Spleen (tissue), 11 donors: Measurements from ENCODE around the gene AGT. TPM values are rescaled to one million over a fixed set of nuclear protein-coding genes. Genes with fewer than 3 reads are reported as not detected.

ENCODE experiments used
- DNase-seq: peaks from one replicate; pipeline ENCODE4 v3.0.0-alpha.2; 2020
- H3K27ac ChIP-seq, 8 donors: fragments of 200-600 bp; sonication (generic) in 7 of 8; 1 replicate in 4 of 8; 2 replicates in 4 of 8; pipeline versions ENCODE4 v1.5.0 to v1.8.0; 2016 to 2021; ENCODE audit warnings: inconsistent platforms in 4 of 8, mild to moderate bottlenecking in 4 of 8, moderate library complexity in 1 of 8
- H3K27me3 ChIP-seq, 7 donors: fragments of 200-600 bp; sonication (generic) in 6 of 7; replicated peaks in 1 of 7; 1 replicate in 4 of 7; 2 replicates in 3 of 7; pipeline versions ENCODE4 v1.5.0 to v1.8.0; 2016 to 2021; ENCODE audit warnings: inconsistent platforms in 3 of 7, mild to moderate bottlenecking in 1 of 7
- H3K36me3 ChIP-seq, 6 donors: fragments of 200-600 bp; sonication (generic) in 5 of 6; 1 replicate in 4 of 6; 2 replicates in 2 of 6; pipeline versions ENCODE4 v1.5.0 to v1.8.0; 2016 to 2021; ENCODE audit warnings: inconsistent platforms in 2 of 6
- H3K4me1 ChIP-seq, 6 donors: fragments of 200-600 bp; sonication (generic) in 5 of 6; 1 replicate in 3 of 6; 2 replicates in 3 of 6; pipeline versions ENCODE4 v1.5.0 to v1.8.0; 2016 to 2021; ENCODE audit warnings: inconsistent platforms in 3 of 6
- H3K4me3 ChIP-seq, 8 donors: fragments of 200-600 bp; sonication (generic) in 7 of 8; 1 replicate in 4 of 8; 2 replicates in 4 of 8; pipeline versions ENCODE4 v1.5.0 to v1.8.0; 2016 to 2021; ENCODE audit warnings: inconsistent platforms in 4 of 8, mild to moderate bottlenecking in 4 of 8, moderate library complexity in 2 of 8
- H3K9me3 ChIP-seq, 8 donors: fragments of 200-600 bp; sonication (generic) in 7 of 8; 1 replicate in 4 of 8; 2 replicates in 4 of 8; pipeline versions ENCODE4 v1.5.0 to v1.8.0; 2016 to 2021; ENCODE audit warnings: inconsistent platforms in 4 of 8
- POLR2A ChIP-seq, 3 donors: fragments of 450-650 bp; IDR thresholded peaks; one replicate each; pipeline ENCODE4 v1.5.1; 2017; ENCODE audit warnings: antibody characterized with exemption in 3 of 3, mild to moderate bottlenecking in 1 of 3
- POLR2AphosphoS5 ChIP-seq, 3 donors: sonication (generic); formaldehyde crosslinking; IDR thresholded peaks; one replicate each; pipeline ENCODE4 v1.5.1; 2017; ENCODE audit warnings: antibody characterized with exemption in 3 of 3
- WGBS, 5 donors: extraction: QIAGEN DNeasy Blood & Tissue Kit in 3 of 5; methylation state at CpG; one replicate each; pipeline versions ENCODE4 v1.1.5 to v1.1.7; 2013 to 2018; 5-methylcytosine and 5-hydroxymethylcytosine counted together
- intact Hi-C: fragments of 100-400 bp; cut with DNase I; formaldehyde crosslinking; loops from one replicate; pipeline ENCODE4 v1.15.0; 2023; ENCODE audit warnings: low total_unique reads
- polyA plus RNA-seq, 3 donors: library from polyadenylated mRNA; stranded (reverse); fragments of 200-250 nt; gene quantifications; one replicate each; pipeline ENCODE4 v1.2.1, GENCODE V29; 2013
- total RNA-seq, 7 donors: library from RNA; depleted of rRNA in 3 of 7; stranded (reverse); fragments of >200 nt in 3 of 7; fragmentation: NEBNext Ultra II Directional in 4 of 7; extraction: Animal tissue kit (Norgen Biotek cat#: 25700) in 4 of 7; gene quantifications; one replicate each; pipeline versions ENCODE4 v1.1.0 to v1.2.1, GENCODE V29; 2016 to 2021
- TF ChIP-seq, protein P1 (sequence below), 11 experiments: fragments of 200-600 bp in 7 of 11; fragments of 450-650 bp in 4 of 11; sonication (generic) in 4 of 11; IDR thresholded peaks in 8 of 11; conservative IDR thresholded peaks in 3 of 11; 1 replicate in 7 of 11; 2 replicates in 4 of 11; pipeline versions ENCODE4 v1.4.0 to v1.8.0; 2016 to 2021; ENCODE audit warnings: antibody characterized with exemption in 11 of 11, inconsistent platforms in 4 of 11, mild to moderate bottlenecking in 1 of 11
- donor health status: healthy with polysubstance abuse.
- donor health status: DM: no; HTN: no; CAD: no; lungs with moderate emphysema.
- donor health status: DM: no; HTN: no; CAD: no.
- donor health status: Bipolar disorder and iron deficiency.
- donor health status: healthy.
- donor health status: DM: no; HTN: no; CAD: no.
- donor health status: DM: yes; HTN: yes; CAD: no.

AGT gene
- total and polyA plus RNA-seq, 10 donors: 0.06 to 0.26 (median 0.16) TPM; not detected in 2

DNA sequence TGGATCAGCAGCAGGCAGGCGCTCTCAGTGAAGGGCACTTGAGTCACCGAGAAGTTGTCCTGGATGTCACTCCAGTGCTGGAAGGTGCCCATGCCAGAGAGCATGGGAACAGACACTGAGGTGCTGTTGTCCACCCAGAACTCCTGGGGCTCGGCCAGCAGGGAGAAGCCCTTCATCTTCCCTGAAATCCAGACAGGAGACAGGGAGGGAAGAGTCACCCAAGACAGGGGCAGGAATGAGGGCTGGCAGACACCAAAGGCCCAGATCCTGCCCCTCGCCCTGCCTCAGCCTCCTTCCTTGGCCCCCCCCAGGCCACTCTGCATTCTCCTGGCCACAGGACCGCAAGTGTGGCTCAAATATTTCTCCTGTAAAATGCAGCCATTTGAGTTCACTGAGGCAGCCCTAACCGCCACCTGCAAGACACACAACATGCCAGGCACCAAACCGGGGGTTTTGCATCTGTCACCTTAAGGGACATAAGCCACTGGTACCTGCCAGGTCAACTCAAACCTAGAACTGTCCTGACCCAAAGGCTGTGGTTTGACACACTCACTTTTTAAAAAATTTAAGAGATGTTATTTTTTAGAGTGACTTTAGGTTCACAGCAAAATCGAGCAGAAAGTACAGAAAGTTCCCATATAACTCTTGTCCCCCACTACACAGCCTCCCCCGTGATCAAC lies 7.8 kb downstream of the AGT start:
- H3K9me3 ChIP-seq: no peaks in the 10 kb centered on the region
- no peaks in the 10 kb centered on the region for H3K4me1 ChIP-seq
- intact Hi-C loops: no loop called here
- no peaks in the 10 kb centered on the region for H3K36me3 ChIP-seq
- WGBS, 5 donors: 77 to 92% (median 90%) methylated on average over 6 to 9 of the region's 9 CpGs
- TF ChIP-seq POLR2A (IDR thresholded peaks at IDR 0.05): no peak
- no peak for TF ChIP-seq POLR2AphosphoS5 (IDR thresholded peaks at IDR 0.05)
- TF ChIP-seq, protein P1, sequence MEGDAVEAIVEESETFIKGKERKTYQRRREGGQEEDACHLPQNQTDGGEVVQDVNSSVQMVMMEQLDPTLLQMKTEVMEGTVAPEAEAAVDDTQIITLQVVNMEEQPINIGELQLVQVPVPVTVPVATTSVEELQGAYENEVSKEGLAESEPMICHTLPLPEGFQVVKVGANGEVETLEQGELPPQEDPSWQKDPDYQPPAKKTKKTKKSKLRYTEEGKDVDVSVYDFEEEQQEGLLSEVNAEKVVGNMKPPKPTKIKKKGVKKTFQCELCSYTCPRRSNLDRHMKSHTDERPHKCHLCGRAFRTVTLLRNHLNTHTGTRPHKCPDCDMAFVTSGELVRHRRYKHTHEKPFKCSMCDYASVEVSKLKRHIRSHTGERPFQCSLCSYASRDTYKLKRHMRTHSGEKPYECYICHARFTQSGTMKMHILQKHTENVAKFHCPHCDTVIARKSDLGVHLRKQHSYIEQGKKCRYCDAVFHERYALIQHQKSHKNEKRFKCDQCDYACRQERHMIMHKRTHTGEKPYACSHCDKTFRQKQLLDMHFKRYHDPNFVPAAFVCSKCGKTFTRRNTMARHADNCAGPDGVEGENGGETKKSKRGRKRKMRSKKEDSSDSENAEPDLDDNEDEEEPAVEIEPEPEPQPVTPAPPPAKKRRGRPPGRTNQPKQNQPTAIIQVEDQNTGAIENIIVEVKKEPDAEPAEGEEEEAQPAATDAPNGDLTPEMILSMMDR (IDR thresholded peaks at IDR 0.05 in 8 of 11, conservative IDR thresholded peaks at IDR 0.05 in 3 of 11): no peak
- DNase-seq: no peak
- H3K4me3 ChIP-seq: no peak overlapping the region
- peaks cover 0 to 6% (median 0%) of the 10 kb centered on the region in 7 donors for H3K27me3 ChIP-seq
- H3K27ac ChIP-seq: no peak overlapping the region

DNA sequence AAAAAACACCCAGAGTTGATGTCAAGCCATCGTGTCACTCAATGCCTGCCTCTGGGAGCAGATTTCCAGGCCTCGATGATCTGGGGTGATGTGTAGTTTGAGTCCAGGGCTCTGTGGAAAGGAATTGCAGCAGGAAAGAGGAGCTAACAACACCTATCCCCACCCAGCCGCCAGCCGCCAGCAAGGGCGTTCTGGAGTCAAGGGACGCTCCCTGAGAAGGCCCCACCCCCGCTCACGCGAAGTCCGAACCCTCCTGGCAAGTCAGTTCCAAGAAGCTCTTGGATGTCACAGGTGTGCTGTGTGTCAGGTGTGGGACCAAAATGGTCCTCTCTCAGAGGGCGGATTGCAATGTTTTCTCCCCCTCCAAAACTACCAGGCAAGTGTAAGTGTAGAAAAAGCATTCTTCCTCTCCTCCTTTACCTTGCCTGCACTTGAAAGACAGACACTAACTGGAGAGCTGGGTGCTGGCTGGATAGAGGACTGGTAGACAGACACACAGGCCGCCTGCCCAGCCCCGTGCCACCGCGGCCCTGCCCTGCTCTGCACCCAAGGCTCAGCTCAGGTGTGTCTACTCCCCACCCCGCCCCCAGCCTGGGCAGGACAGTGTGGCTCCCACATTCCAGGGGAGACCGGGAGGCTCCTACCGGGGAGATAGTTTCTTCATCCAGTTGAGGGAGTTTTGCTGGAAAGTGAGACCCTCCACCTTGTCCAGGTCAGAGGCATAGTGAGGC lies 8.5 kb downstream of the AGT start:
- TF ChIP-seq POLR2AphosphoS5 (IDR thresholded peaks at IDR 0.05) (no peak), POLR2A (IDR thresholded peaks at IDR 0.05) (no peak)
- TF ChIP-seq, protein P1 (IDR thresholded peaks at IDR 0.05 in 8 of 11, conservative IDR thresholded peaks at IDR 0.05 in 3 of 11): no peak
- Histone ChIP-seq H3K9me3 (no peaks in the 10 kb centered on the region), H3K27me3 (peaks cover 0 to 6% (median 0%) of the 10 kb centered on the region in 7 donors), H3K36me3 (no peaks in the 10 kb centered on the region), H3K4me1 (no peaks in the 10 kb centered on the region), H3K4me3 (no peak overlapping the region), H3K27ac (no peak overlapping the region)
- 86 to 95% (median 90%) methylated on average over 17 to 18 of the region's 18 CpGs for WGBS, 5 donors
- intact Hi-C loops: no loop called here
- DNase-seq: no peak

DNA sequence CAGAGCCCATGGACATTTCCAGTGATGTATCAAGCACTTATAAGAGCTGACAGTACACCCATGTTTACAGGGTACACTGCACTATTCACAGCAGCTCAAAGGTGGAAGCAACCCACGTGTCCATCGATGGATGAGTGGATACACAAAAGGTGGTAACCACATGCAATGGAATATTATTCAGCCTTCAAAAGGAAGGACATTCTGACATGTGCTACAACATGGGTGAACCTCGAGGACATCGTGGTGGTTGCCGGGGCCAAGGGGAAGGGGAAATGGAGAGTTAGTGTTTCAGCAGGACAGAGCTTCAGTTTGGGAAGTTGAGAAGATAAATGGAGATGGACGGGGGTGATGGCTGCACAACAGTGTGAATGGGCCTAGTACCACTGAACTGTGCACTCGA lies 9.1 kb downstream of the AGT start:
- Histone ChIP-seq H3K4me3 (no peak overlapping the region), H3K4me1 (no peaks in the 10 kb centered on the region), H3K27me3 (peaks cover 0 to 6% (median 0%) of the 10 kb centered on the region in 7 donors), H3K36me3 (no peaks in the 10 kb centered on the region), H3K27ac (no peak overlapping the region), H3K9me3 (no peaks in the 10 kb centered on the region)
- intact Hi-C loops: no loop called here
- TF ChIP-seq, protein P1 (IDR thresholded peaks at IDR 0.05 in 8 of 11, conservative IDR thresholded peaks at IDR 0.05 in 3 of 11): no peak
- TF ChIP-seq POLR2A (IDR thresholded peaks at IDR 0.05) (no peak), POLR2AphosphoS5 (IDR thresholded peaks at IDR 0.05) (no peak)
- DNase-seq: no peak
- 82 to 96% (median 88%) methylated on average over 7 of the region's 7 CpGs for WGBS, 5 donors

DNA sequence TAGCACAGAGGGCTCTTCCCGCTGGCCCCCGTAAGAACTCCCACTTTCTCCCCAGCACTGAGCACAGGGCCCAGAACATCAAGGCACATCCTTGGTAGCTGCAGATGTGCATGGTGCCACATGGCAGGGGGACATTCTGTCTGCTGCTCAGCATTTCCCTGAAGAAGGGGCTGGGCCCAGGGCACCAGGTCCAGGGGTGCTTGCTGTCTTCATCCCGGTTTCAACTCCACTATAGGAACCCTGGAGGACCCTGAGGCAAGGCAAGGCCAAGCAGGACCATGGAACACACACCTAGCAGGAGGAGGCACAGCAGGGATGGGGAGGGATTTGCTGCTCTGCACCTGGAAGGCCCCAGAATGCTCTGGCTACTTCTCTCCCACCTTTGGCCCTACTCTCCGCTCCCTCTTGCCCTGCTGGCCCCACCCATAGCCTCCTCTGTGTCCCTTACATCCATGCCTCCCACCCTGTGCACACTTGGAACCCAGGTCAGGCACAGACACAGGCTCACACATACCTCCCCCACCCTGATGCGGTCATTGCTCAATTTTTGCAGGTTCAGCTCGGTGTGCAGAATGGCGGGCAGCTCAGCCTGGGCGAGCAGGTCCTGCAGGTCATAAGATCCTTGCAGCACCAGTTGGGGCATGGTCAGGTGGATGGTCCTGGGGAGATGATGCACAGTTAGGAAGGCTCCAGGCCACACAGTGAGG lies 10.1 kb downstream of the AGT start:
- Histone ChIP-seq H3K27ac (no peak overlapping the region), H3K9me3 (no peaks in the 10 kb centered on the region), H3K4me3 (no peak overlapping the region), H3K4me1 (no peaks in the 10 kb centered on the region), H3K27me3 (peaks cover 0 to 6% (median 0%) of the 10 kb centered on the region in 7 donors), H3K36me3 (no peaks in the 10 kb centered on the region)
- 89 to 94% (median 90%) methylated on average over 6 to 8 of the region's 8 CpGs for WGBS, 5 donors
- intact Hi-C loops: no loop called here
- TF ChIP-seq, protein P1 (IDR thresholded peaks at IDR 0.05 in 8 of 11, conservative IDR thresholded peaks at IDR 0.05 in 3 of 11): no peak
- TF ChIP-seq POLR2A (IDR thresholded peaks at IDR 0.05): no peak
- TF ChIP-seq POLR2AphosphoS5 (IDR thresholded peaks at IDR 0.05): no peak
- DNase-seq: no peak
